Bronchus fibroblast of lung (primary cell): ENCODE measurements around the gene PLCB3. TPM values are rescaled to one million over a fixed set of nuclear protein-coding genes. Genes with fewer than 3 reads are reported as not detected.

Experiments used
- total RNA-seq: library from RNA; depleted of rRNA; stranded (reverse); fragments of >200 nt; gene quantifications from 2 replicates; pipeline ENCODE4 v1.2.3, GENCODE V29; 2015

Gene PLCB3
- total RNA-seq, 1 donor from 2014 or later: 25.7 TPM

DNA sequence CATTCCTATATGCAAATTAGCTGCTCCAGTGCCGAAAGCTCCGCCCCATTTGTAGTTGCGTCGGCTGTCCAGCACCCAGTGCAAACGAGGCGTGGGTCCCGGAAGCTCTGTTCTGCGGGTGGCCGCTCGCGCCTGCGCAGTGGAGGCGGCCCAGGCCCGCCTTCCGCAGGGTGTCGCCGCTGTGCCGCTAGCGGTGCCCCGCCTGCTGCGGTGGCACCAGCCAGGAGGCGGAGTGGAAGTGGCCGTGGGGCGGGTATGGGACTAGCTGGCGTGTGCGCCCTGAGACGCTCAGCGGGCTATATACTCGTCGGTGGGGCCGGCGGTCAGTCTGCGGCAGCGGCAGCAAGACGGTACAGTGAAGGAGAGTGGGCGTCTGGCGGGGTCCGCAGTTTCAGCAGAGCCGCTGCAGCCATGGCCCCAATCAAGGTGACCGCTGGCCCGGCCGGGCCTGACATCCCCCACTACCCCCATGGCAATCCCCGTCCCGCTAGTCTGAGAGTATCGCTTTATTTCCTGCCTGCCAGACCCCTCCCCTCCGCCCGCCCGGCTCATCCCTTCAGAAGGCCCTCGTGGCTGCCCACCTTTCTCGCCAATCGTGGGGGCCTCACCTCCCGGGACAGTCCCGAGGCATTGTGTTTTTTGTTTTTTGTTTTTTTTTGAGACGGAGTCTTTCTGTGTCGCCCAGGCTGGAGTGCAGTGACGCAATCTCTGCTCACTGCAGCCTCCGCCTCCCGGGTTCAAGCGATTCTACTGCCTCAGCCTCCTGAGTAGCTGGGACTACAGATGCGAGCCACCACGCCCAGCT is 66.8 kb downstream of the PLCB3 start, which contains the start of gene PRDX5:
PRDX5 (plus strand) TSS at position 161 of the 805 bp plus-strand sequence; CDS start at position 256, 95 bp downstream.

Other genes with a start within 250 kb of the PLCB3 start
- under 0.01 TPM in 1 of 2 replicates, not detected in the other for gene FLRT1, start 215.6 kb upstream of the PLCB3 start, total RNA-seq
- 9.2 and 14.7 TPM in 2 replicates for gene MACROD1, start 85.4 kb upstream of the PLCB3 start, total RNA-seq
- 200 and 219 TPM in 2 replicates for gene STIP1, start 65.4 kb upstream of the PLCB3 start, total RNA-seq
- gene FERMT3, start 44.8 kb upstream of the PLCB3 start, total RNA-seq: 1.8 and 2.2 TPM in 2 replicates
- 46.2 and 59.3 TPM in 2 replicates for gene TRPT1, start 25.3 kb upstream of the PLCB3 start, total RNA-seq
- gene NUDT22, start 25.3 kb upstream of the PLCB3 start, total RNA-seq: 59.5 and 60.4 TPM in 2 replicates
- 12.6 and 21.2 TPM in 2 replicates for gene DNAJC4, start 21.0 kb upstream of the PLCB3 start, total RNA-seq
- 22.5 and 30.8 TPM in 2 replicates for gene VEGFB, start 16.9 kb upstream of the PLCB3 start, total RNA-seq
- gene FKBP2, start 10.4 kb upstream of the PLCB3 start, total RNA-seq: 41.2 and 54.4 TPM in 2 replicates
- 361 and 380 TPM in 2 replicates for gene PPP1R14B, start 4.6 kb upstream of the PLCB3 start, total RNA-seq
- gene BAD, start 33.1 kb downstream of the PLCB3 start, total RNA-seq: 102 and 103 TPM in 2 replicates
- 14.6 and 18.7 TPM in 2 replicates for gene GPR137, start 34.3 kb downstream of the PLCB3 start, total RNA-seq
- not detected in 2 replicates for gene KCNK4, start 39.8 kb downstream of the PLCB3 start, total RNA-seq
- 0.15 TPM in 1 of 2 replicates, not detected in the other for gene CATSPERZ, start 48.8 kb downstream of the PLCB3 start, total RNA-seq
- 21.3 and 25.1 TPM in 2 replicates for gene ESRRA, start 54.0 kb downstream of the PLCB3 start, total RNA-seq
- 446 and 498 TPM in 2 replicates for gene TRMT112, start 66.0 kb downstream of the PLCB3 start, total RNA-seq
- gene PRDX5, start 66.6 kb downstream of the PLCB3 start, total RNA-seq: 281 and 297 TPM in 2 replicates
- gene CCDC88B, start 88.7 kb downstream of the PLCB3 start, total RNA-seq: 1.2 and 1.3 TPM in 2 replicates
- gene RPS6KA4, start 107.6 kb downstream of the PLCB3 start, total RNA-seq: 39.7 and 42.4 TPM in 2 replicates